WERI-Rb-1 (cell line): ENCODE measurements around the gene KRT75.

Experiments
- DNase-seq: peaks from one replicate; pipeline ENCODE4 v3.0.0-alpha.2; 2020
- H3K27ac ChIP-seq: fragments of 250-450 bp; sonication (Bioruptor Pico); 2 replicates; pipeline ENCODE4 v1.5.1; 2020; ENCODE audit warnings: mild to moderate bottlenecking, moderate library complexity
- H3K27me3 ChIP-seq: fragments of 250-450 bp; sonication (Bioruptor Pico); 2 replicates; pipeline ENCODE4 v1.5.1; 2021; ENCODE audit warnings: mild to moderate bottlenecking, low read depth, moderate library complexity; ENCODE audit not compliant: insufficient read depth, severe bottlenecking
- H3K36me3 ChIP-seq: fragments of 250-450 bp; sonication (Bioruptor Pico); 2 replicates; pipeline ENCODE4 v1.5.1; 2020; ENCODE audit warnings: mild to moderate bottlenecking, moderate library complexity
- H3K4me3 ChIP-seq: 2 replicates; pipeline ENCODE4 v1.5.1; 2011; ENCODE audit warnings: low read depth, mild to moderate bottlenecking, control low read depth, low read length
- H3K9me3 ChIP-seq: fragments of 250-450 bp; sonication (Bioruptor Pico); 2 replicates; pipeline ENCODE4 v1.5.1; 2021; ENCODE audit warnings: mild to moderate bottlenecking, moderate library complexity; ENCODE audit not compliant: severe bottlenecking
- CTCF ChIP-seq: IDR thresholded peaks from 2 replicates; pipeline ENCODE4 v1.5.1; 2011; ENCODE audit warnings: low read depth, mild to moderate bottlenecking, control low read depth, inconsistent platforms, low read length

KRT75 gene

DNA sequence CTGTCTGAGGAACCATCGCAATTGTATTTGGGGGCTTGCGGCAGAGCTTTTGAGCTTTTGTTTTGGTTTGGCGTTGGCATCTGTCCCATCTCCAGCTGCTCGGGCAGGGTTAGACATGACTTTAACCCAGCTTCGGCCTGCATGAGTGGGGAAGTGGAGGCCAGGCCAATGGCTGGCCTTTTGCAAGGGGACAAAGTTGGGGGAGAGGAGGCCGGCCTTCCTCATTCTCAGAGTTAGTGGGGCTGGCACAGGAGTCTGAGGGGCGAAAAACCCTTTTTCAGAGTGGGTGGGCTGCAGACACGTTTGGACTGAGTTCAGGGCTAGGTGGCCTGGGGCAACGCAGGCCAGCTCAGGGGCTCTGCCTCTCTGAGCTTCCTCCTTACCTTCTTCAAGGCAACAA is 33.3 kb downstream of the KRT75 start:
- no peak for TF ChIP-seq CTCF
- DNase-seq = no peak
- H3K27me3 ChIP-seq = peaks cover 98% of the 10 kb centered on the region

DNA sequence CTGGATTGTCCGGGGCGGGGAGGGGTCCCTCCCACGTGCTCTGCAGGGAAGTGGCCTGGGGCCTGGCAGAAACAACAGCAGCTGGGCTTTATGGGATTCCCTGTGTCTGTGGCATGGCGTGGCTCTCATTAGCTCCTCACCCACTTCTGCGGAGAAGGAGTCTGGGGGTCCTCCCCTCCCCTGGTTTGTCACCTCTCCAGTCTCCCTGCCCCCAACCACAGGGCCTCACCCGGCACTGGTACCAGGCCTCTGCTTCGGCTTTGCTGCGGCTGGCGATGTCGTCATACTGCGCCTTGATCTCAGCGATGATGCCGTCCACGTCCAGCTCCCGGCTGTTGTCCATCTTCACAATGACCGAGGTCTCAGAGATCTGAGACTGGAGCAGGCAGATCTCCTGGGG is 34.4 kb downstream of the KRT75 start:
- Histone ChIP-seq H3K9me3 (no peaks in the 10 kb centered on the region), H3K27ac (no peak overlapping the region), H3K27me3 (peaks cover 98% of the 10 kb centered on the region), H3K4me3 (no peak overlapping the region), H3K36me3 (no peaks in the 10 kb centered on the region)
- no peak for TF ChIP-seq CTCF
- DNase-seq = no peak

More for the DNA sequence above, 33.3 kb downstream of the KRT75 start:
- Histone ChIP-seq H3K36me3 (no peaks in the 10 kb centered on the region), H3K27ac (no peak overlapping the region), H3K4me3 (no peak overlapping the region), H3K9me3 (no peaks in the 10 kb centered on the region)

GRCh38 chr12:52398176-52398575 is 36.0 kb downstream of the KRT75 start:
- no peak overlapping the region for H3K4me3 ChIP-seq
- H3K9me3 ChIP-seq = no peaks in the 10 kb centered on the region
- H3K36me3 ChIP-seq = no peaks in the 10 kb centered on the region
- H3K27ac ChIP-seq = no peak overlapping the region
- peaks cover 97% of the 10 kb centered on the region for H3K27me3 ChIP-seq
- no peak for TF ChIP-seq CTCF
- no peak for DNase-seq

- H3K4me3 ChIP-seq = no peak overlapping the region
- H3K27ac ChIP-seq = no peak overlapping the region
- no peak for DNase-seq
- no peaks in the 10 kb centered on the region for H3K36me3 ChIP-seq
- H3K9me3 ChIP-seq = no peaks in the 10 kb centered on the region
- peaks cover 96% of the 10 kb centered on the region for H3K27me3 ChIP-seq
- no peak for TF ChIP-seq CTCF
These were observed 37.5 kb downstream of the KRT75 start for GRCh38 chr12:52396656-52397055.

- Histone ChIP-seq H3K9me3 (no peaks in the 10 kb centered on the region), H3K36me3 (no peaks in the 10 kb centered on the region), H3K27ac (no peak overlapping the region), H3K27me3 (peaks cover 96% of the 10 kb centered on the region), H3K4me3 (no peak overlapping the region)
- peak; percentile 59 for TF ChIP-seq CTCF
- DNase-seq = peak; percentile 41
These were observed 38.3 kb downstream of the KRT75 start for GRCh38 chr12:52395761-52396434.

DNA sequence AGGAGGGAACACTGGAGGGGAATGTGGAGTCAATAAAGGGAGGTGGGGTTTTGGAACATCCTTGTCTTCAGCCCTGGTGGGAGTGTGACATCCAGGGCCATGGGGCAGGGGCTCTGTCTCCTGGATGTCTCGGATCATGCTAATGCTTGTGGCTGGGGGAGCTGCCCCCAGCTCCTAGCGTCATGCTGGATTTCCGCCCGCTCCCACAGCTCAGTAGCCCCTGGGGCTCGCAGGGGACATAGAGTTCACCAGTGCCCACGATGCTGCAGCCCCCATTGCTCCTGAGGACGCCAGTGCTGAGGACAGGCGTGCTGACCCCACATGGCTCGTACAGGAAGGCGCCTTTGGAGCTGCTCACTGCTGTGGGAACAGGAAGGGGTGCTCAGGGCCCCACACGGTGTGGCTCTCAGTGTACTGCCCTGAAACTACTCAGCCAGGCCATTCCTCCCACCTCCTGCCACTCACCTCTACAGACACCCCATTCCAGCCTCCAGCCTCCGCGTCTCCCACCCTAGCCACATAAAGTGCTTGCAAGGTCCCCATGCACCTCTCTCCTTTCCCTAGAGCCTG is 39.2 kb downstream of the KRT75 start:
- DNase-seq = no peak
- Histone ChIP-seq H3K27ac (no peak overlapping the region), H3K36me3 (no peaks in the 10 kb centered on the region), H3K4me3 (no peak overlapping the region), H3K27me3 (peaks cover 93% of the 10 kb centered on the region), H3K9me3 (no peaks in the 10 kb centered on the region)
- TF ChIP-seq CTCF = no peak
